Progenitor cell of endocrine pancreas (in vitro differentiated cells): ENCODE data around the gene POGLUT2. TPM values are rescaled to one million over a fixed set of nuclear protein-coding genes. Genes with fewer than 3 reads are reported as not detected.

Experiments used
- DNase-seq: peaks from one replicate; pipeline ENCODE4 v3.0.0; 2021; ENCODE audit warnings: low spot score; ENCODE audit not compliant: unreplicated experiment
- H3K27ac Mint-ChIP-seq: 2 replicates; pipeline ENCODE4 v1.8.0; 2021; ENCODE audit warnings: mild to moderate bottlenecking, moderate library complexity, mixed read lengths
- H3K27me3 Mint-ChIP-seq: 2 replicates; pipeline ENCODE4 v1.8.0; 2021; ENCODE audit warnings: mixed read lengths
- H3K36me3 Mint-ChIP-seq: 2 replicates; pipeline ENCODE4 v1.8.0; 2022; ENCODE audit warnings: mixed read lengths; ENCODE audit not compliant: insufficient read depth
- H3K4me1 Mint-ChIP-seq: 2 replicates; pipeline ENCODE4 v1.8.0; 2021; ENCODE audit warnings: low read depth, mixed read lengths
- H3K4me3 Mint-ChIP-seq: 2 replicates; pipeline ENCODE4 v1.8.0; 2021; ENCODE audit warnings: low read depth, mild to moderate bottlenecking, moderate library complexity, mixed read lengths
- H3K9me3 Mint-ChIP-seq: 2 replicates; pipeline ENCODE4 v1.8.0; 2021; ENCODE audit warnings: low read depth, mixed read lengths
- total RNA-seq: library from RNA; stranded (reverse); gene quantifications from 2 replicates; pipeline ENCODE4 v1.2.1, GENCODE V29; 2021
- TF ChIP-seq, protein P1 (sequence below): fragments of 200-600 bp; sonication (generic); IDR thresholded peaks from one replicate; pipeline ENCODE4 v1.5.0; 2021; ENCODE audit warnings: antibody characterized with exemption, mild to moderate bottlenecking; ENCODE audit not compliant: unreplicated experiment

POGLUT2 gene
- total RNA-seq, 1 donor from 2014 or later = 20.2 TPM

DNA sequence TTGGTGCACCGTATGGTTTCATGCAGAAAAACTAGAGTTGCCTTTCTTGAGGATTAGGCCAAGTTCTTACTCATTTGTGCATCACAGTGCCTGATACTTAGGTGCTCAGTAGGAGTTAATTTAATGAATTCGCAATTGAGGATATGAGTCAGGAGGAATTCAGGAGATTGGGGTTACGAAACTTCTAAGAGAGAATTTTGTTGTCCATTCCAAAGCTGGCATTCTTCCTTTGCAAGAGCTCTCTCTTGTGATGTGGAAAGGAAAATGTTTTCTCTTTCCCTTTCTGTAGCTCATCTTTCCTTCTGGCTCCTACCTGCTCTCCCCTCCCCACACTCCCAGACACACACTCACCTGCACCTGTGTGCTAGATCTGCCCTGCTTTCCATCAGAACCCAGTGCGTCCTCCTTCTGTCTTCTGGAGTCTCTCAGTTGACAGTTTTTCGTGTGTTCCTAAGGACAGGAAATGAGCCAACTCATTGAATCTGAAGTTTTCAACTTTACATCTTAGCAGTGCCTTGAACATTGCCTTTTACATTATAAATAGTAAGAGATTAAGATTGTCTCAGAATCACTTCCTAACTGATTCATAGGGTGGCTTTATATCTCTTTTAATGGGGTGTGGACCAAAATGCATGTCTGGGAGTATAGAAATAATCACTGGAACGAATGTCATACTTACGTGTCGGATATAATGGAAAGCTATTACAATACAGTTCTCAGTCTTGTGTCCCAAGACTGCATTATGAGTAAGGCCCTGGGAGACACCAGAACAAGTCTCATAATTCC lies 27.3 kb upstream of the POGLUT2 start:
- Mint-ChIP-seq H3K4me3 (no peak overlapping the region), H3K9me3 (no peaks in the 10 kb centered on the region), H3K4me1 (no peaks in the 10 kb centered on the region), H3K27me3 (no peaks in the 10 kb centered on the region), H3K36me3 (peaks cover 13% of the 10 kb centered on the region), H3K27ac (no peak overlapping the region)
- DNase-seq = no peak
- TF ChIP-seq, protein P1, sequence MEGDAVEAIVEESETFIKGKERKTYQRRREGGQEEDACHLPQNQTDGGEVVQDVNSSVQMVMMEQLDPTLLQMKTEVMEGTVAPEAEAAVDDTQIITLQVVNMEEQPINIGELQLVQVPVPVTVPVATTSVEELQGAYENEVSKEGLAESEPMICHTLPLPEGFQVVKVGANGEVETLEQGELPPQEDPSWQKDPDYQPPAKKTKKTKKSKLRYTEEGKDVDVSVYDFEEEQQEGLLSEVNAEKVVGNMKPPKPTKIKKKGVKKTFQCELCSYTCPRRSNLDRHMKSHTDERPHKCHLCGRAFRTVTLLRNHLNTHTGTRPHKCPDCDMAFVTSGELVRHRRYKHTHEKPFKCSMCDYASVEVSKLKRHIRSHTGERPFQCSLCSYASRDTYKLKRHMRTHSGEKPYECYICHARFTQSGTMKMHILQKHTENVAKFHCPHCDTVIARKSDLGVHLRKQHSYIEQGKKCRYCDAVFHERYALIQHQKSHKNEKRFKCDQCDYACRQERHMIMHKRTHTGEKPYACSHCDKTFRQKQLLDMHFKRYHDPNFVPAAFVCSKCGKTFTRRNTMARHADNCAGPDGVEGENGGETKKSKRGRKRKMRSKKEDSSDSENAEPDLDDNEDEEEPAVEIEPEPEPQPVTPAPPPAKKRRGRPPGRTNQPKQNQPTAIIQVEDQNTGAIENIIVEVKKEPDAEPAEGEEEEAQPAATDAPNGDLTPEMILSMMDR = no peak

DNA sequence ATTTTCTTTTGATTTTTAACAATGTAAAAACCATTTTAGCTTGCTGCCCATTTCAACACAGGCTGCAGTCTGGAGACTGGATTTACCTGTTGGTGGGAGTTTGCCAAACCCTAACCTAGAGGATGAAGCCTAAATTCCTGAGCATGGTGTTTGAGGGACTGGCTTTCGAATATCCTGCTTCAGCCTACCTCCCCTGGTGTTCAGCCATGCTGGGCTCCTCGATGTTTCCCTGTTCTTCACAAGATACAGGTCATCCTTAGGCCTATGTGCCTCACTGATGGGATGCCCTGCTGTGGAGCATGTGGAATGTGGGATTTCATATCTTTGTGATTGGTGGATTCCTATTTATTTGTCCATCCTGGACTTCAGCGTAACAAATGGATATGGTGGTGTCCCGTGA lies 26.6 kb upstream of the POGLUT2 start:
- TF ChIP-seq, protein P1 = no peak

DNA sequence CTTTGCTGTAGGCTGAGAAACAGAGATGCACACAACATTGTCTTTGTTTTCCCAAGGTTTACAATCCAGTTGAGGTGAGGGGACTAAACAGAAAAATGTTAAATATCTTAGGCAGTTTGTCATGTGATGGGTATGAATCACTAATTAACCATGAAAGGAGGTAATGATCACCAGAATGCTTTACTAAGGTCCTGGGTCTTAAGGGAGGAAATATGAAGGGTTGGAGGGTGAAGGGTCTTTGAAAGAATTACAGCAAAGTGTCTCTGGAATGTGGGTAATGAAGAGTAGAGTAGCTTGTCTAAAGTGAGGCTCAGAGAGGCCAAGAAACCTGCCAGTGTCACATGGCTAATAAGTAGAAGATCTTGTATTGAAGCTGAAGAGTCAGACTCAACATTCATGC lies 19.1 kb upstream of the POGLUT2 start:
- TF ChIP-seq, protein P1 = no peak
- H3K36me3 Mint-ChIP-seq = peaks cover 10% of the 10 kb centered on the region
- H3K27me3 Mint-ChIP-seq = no peaks in the 10 kb centered on the region
- no peak overlapping the region for H3K4me3 Mint-ChIP-seq
- H3K27ac Mint-ChIP-seq = no peak overlapping the region
- no peak for DNase-seq
- H3K9me3 Mint-ChIP-seq = no peaks in the 10 kb centered on the region
- peaks cover 12% of the 10 kb centered on the region for H3K4me1 Mint-ChIP-seq

More for the DNA sequence above, 26.6 kb upstream of the POGLUT2 start:
- H3K27ac Mint-ChIP-seq = no peak overlapping the region
- no peaks in the 10 kb centered on the region for H3K4me1 Mint-ChIP-seq
- no peak overlapping the region for H3K4me3 Mint-ChIP-seq
- no peaks in the 10 kb centered on the region for H3K27me3 Mint-ChIP-seq
- no peak for DNase-seq
- H3K9me3 Mint-ChIP-seq = no peaks in the 10 kb centered on the region
- peaks cover 14% of the 10 kb centered on the region for H3K36me3 Mint-ChIP-seq

DNA sequence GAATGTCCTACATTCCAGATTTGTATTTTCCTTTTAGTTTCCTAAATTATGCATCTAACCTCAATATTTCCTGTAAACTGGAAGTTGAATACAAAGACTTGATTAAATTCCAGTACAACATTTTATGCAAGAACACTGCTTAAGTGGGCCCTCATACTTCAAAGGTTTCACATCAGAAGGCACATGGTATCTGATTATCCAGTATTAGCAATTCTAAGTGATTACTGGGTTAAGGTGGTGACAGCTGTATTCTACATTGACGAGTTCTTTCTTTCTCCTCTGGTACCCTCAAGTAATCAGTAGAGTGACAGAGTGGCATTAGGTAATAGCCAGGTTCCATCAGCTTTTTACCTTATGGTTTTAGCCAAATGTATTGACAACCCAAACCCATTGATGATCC lies 18.5 kb upstream of the POGLUT2 start:
- H3K4me3 Mint-ChIP-seq = no peak overlapping the region
- no peaks in the 10 kb centered on the region for H3K9me3 Mint-ChIP-seq
- H3K27ac Mint-ChIP-seq = no peak overlapping the region
- no peak for DNase-seq
- H3K4me1 Mint-ChIP-seq = peaks cover 12% of the 10 kb centered on the region
- TF ChIP-seq, protein P1 = no peak
- peaks cover 5% of the 10 kb centered on the region for H3K36me3 Mint-ChIP-seq
- no peaks in the 10 kb centered on the region for H3K27me3 Mint-ChIP-seq

DNA sequence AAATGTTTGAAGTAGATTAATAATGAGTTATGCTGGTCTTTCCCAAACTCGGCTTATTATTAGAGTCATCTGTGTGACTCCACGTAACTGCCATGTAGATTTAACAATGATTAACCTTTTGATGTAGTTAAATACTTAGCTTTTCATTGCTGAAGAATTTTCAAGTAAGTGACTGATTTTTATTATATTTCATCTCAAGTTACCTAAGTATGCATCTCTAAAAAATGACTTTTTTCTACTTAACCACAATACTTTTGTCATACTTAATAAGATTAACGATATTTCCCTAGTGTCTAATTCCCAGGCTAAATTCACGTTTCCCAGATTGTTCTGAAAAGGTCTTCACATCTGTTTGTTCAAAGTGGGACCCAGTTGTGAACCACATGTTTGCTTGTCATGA lies 17.9 kb upstream of the POGLUT2 start:
- Mint-ChIP-seq H3K4me3 (no peak overlapping the region), H3K36me3 (peaks cover 7% of the 10 kb centered on the region), H3K9me3 (no peaks in the 10 kb centered on the region), H3K27ac (no peak overlapping the region), H3K27me3 (no peaks in the 10 kb centered on the region), H3K4me1 (peaks cover 12% of the 10 kb centered on the region)
- TF ChIP-seq, protein P1 = no peak
- DNase-seq = no peak
